GM23338 (cell line): ENCODE data around the gene ZMYM5. TPM values are rescaled to one million over a fixed set of nuclear protein-coding genes. Genes with fewer than 3 reads are reported as not detected.
"Not testable (repeated sequence)": the region's sequence is repeated elsewhere in the genome, so short reads cannot be mapped to it uniquely, and the experiment has no call there.

Experiments
- ATAC-seq: fragments of 200-7000 bp; cut with Tn5 transposase; 3 replicates; pipeline ENCODE4 v1.9.1; 2020
- DNase-seq: peaks from one replicate; pipeline ENCODE4 v3.0.0-alpha.2; 2015; ENCODE audit warnings: low spot score
- H2AFZ ChIP-seq: fragments of 200-600 bp; sonication (generic); 2 replicates; pipeline ENCODE4 v1.8.0; 2016; ENCODE audit warnings: antibody characterized with exemption, mild to moderate bottlenecking, moderate library complexity
- H3F3A ChIP-seq: fragments of 200-600 bp; sonication (generic); replicated peaks from 2 replicates; pipeline ENCODE4 v1.8.0; 2017; ENCODE audit warnings: antibody characterized with exemption, mixed run types, low read depth
- H3K27ac ChIP-seq: fragments of 200-600 bp; sonication (generic); 2 replicates; pipeline ENCODE4 v1.6.1; 2016; ENCODE audit warnings: low read depth
- H3K27me3 ChIP-seq: fragments of 200-600 bp; sonication (generic); 2 replicates; pipeline ENCODE4 v1.8.0; 2016; ENCODE audit warnings: mild to moderate bottlenecking, mixed run types, moderate library complexity; ENCODE audit not compliant: insufficient read depth
- H3K36me3 ChIP-seq: fragments of 200-600 bp; sonication (generic); 2 replicates; pipeline ENCODE4 v1.8.0; 2016; ENCODE audit warnings: mild to moderate bottlenecking; ENCODE audit not compliant: insufficient read depth
- H3K4me1 ChIP-seq: fragments of 200-600 bp; sonication (generic); 2 replicates; pipeline ENCODE4 v1.8.0; 2016; ENCODE audit warnings: mild to moderate bottlenecking, moderate library complexity; ENCODE audit not compliant: insufficient read depth
- H3K4me2 ChIP-seq: fragments of 200-600 bp; sonication (generic); 2 replicates; pipeline ENCODE4 v1.7.1; 2017; ENCODE audit warnings: mixed run types
- H3K4me3 ChIP-seq: fragments of 200-600 bp; sonication (generic); 2 replicates; pipeline ENCODE4 v1.6.1; 2016; ENCODE audit warnings: mixed run types
- H3K79me2 ChIP-seq: fragments of 200-600 bp; sonication (generic); replicated peaks from 2 replicates; pipeline ENCODE4 v1.8.0; 2017; ENCODE audit warnings: mild to moderate bottlenecking; ENCODE audit not compliant: insufficient read depth
- H3K9me2 ChIP-seq: fragments of 200-600 bp; sonication (generic); 2 replicates; pipeline ENCODE4 v1.8.0; 2017; ENCODE audit not compliant: insufficient read depth
- H4K20me1 ChIP-seq: fragments of 200-600 bp; sonication (generic); replicated peaks from 2 replicates; pipeline ENCODE4 v1.8.0; 2017; ENCODE audit warnings: mild to moderate bottlenecking; ENCODE audit not compliant: insufficient read depth
- H3K27ac Mint-ChIP-seq: 2 replicates; pipeline ENCODE4 v1.8.0; 2020; ENCODE audit warnings: inconsistent platforms, mild to moderate bottlenecking, moderate library complexity, mixed read lengths
- H3K27me3 Mint-ChIP-seq: 3 replicates; pipeline ENCODE4 v1.8.0; 2022; ENCODE audit warnings: low read depth, mild to moderate bottlenecking, moderate library complexity, mixed read lengths, inconsistent platforms; ENCODE audit not compliant: insufficient read depth, poor library complexity
- H3K36me3 Mint-ChIP-seq: 3 replicates; pipeline ENCODE4 v1.8.0; 2021; ENCODE audit warnings: low read depth, mild to moderate bottlenecking, inconsistent platforms, moderate library complexity, mixed read lengths
- H3K4me1 Mint-ChIP-seq: 3 replicates; pipeline ENCODE4 v1.8.0; 2020; ENCODE audit warnings: mild to moderate bottlenecking, inconsistent platforms, mixed read lengths
- H3K4me3 Mint-ChIP-seq: 3 replicates; pipeline ENCODE4 v1.8.0; 2021; ENCODE audit warnings: moderate library complexity, mild to moderate bottlenecking, inconsistent platforms, mixed read lengths
- H3K9me3 Mint-ChIP-seq: 3 replicates; pipeline ENCODE4 v1.8.0; 2020; ENCODE audit warnings: moderate library complexity, mild to moderate bottlenecking, inconsistent platforms, mixed read lengths
- CREB1 ChIP-seq: fragments of 250-450 bp; sonication (Bioruptor Pico); IDR thresholded peaks from 2 replicates; pipeline ENCODE4 v1.5.0; 2020; ENCODE audit warnings: low read depth, mild to moderate bottlenecking, moderate library complexity
- ETS1 ChIP-seq: IDR thresholded peaks from 2 replicates; pipeline ENCODE4 v1.6.1; 2016; ENCODE audit warnings: antibody characterized with exemption
- JUNB ChIP-seq: IDR thresholded peaks from one replicate; pipeline ENCODE4 v1.6.1; 2016; ENCODE audit warnings: antibody characterized with exemption; ENCODE audit not compliant: unreplicated experiment
- REST ChIP-seq: IDR thresholded peaks from one replicate; pipeline ENCODE4 v1.6.1; 2018; ENCODE audit warnings: antibody characterized with exemption; ENCODE audit not compliant: unreplicated experiment
- ZNF114 ChIP-seq: fragments of 250-450 bp; sonication (Bioruptor Pico); IDR thresholded peaks from 2 replicates; pipeline ENCODE4 v1.5.0; 2020; ENCODE audit warnings: mild to moderate bottlenecking, moderate library complexity
- ZNF331 ChIP-seq: fragments of 250-450 bp; sonication (Bioruptor Pico); IDR thresholded peaks from 2 replicates; pipeline ENCODE4 v1.5.0; 2020; ENCODE audit warnings: low read depth, mild to moderate bottlenecking, moderate library complexity
- ZNF462 ChIP-seq: fragments of 250-450 bp; sonication (Bioruptor Pico); IDR thresholded peaks from 2 replicates; pipeline ENCODE4 v1.5.0; 2020; ENCODE audit warnings: mild to moderate bottlenecking, moderate library complexity
- polyA plus RNA-seq: library from polyadenylated mRNA; unstranded; fragments of >200 nt; fragmentation: Nextera tagmentation; extraction: Ambion mirVana; gene quantifications from 2 replicates; pipeline ENCODE4 v1.2.1, GENCODE V29; 2016
- total RNA-seq: library from RNA; depleted of rRNA; stranded (reverse); fragments of >200 nt; shearing (Covaris generic); gene quantifications from 2 replicates; pipeline ENCODE4 v1.2.3, GENCODE V29; 2014

ZMYM5 gene
- total and polyA plus RNA-seq, 2 experiments from 2014 or later: 11.2 to 17.2 TPM

GRCh38 chr13:19860884-19861655 lies 2.4 kb downstream of the ZMYM5 start (continued):
- TF ChIP-seq REST (no peak), ZNF114 (CRISPR knock-in tag) (no peak), ZNF462 (CRISPR knock-in tag) (no peak), JUNB (no peak), ETS1 (no peak), ZNF331 (CRISPR knock-in tag) (no peak), CREB1 (CRISPR knock-in tag) (no peak)

- H3K9me2 ChIP-seq, H3K4me2 ChIP-seq, H3K36me3 ChIP-seq, ATAC-seq, H3K4me3 Mint-ChIP-seq, H3K4me3 ChIP-seq, H3K27me3 Mint-ChIP-seq, DNase-seq, H3K27ac ChIP-seq, H2AFZ ChIP-seq, H3K9me3 Mint-ChIP-seq, H3K27me3 ChIP-seq, H3K27ac Mint-ChIP-seq: not testable (repeated sequence)
- peaks cover 99% of the 10 kb centered on the region for H3K79me2 ChIP-seq
- peaks cover 12% of the 10 kb centered on the region for H3F3A ChIP-seq
- peaks cover 22% of the 10 kb centered on the region; the same call in 1 of the 2 replicates for H4K20me1 ChIP-seq
- Mint-ChIP-seq H3K4me1 (peaks cover 11% of the 10 kb centered on the region), H3K36me3 (peaks cover 42% of the 10 kb centered on the region)
- peaks cover 12% of the 10 kb centered on the region for H3K4me1 ChIP-seq
Observed at GRCh38 chr13:19857637-19858036, 5.8 kb downstream of the ZMYM5 start.
